CD4-positive, alpha-beta T cell treated with Interleukin-1 beta for 1 hour (primary cell): ENCODE results near the gene WDFY3.
"Not testable (repeated sequence)": the region's sequence is repeated elsewhere in the genome, so short reads cannot be mapped to it uniquely, and the experiment has no call there.

ENCODE experiments used
- DNase-seq, 2 donors: peaks; one replicate each; pipeline ENCODE4 v3.0.0-alpha.2; 2020 to 2022

The WDFY3 gene

GRCh38 chr4:84849051-84849640 is 117.3 kb downstream of the WDFY3 start:
- DNase-seq, result no peak

GRCh38 chr4:84848432-84848831 is 118.1 kb downstream of the WDFY3 start:
- no peak for DNase-seq

GRCh38 chr4:84847978-84848377 is 118.5 kb downstream of the WDFY3 start:
- DNase-seq, result no peak

DNA sequence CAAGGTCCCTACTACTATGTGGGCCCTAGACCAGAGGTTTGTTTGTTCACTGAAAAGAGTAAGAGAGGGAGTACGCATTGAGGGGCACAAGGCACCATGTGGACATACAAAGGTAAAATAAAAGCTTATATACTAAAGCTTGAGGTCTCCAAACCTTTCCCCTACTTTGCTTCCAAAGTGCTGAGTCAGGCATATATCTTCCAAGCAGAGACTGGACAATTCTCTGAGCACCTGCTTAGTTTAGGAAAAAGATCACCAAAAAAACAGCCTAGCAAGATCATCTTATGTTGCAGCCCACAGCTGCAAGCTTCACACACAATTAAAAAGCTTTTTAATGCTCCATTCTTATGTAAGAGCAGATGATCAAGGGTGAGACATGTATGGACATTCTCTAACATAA is 119.5 kb downstream of the WDFY3 start:
- DNase-seq, result no peak

- DNase-seq, result no peak
These were observed 125.1 kb downstream of the WDFY3 start for GRCh38 chr4:84841435-84841834.

GRCh38 chr4:84837751-84838150 is 128.7 kb downstream of the WDFY3 start:
- DNase-seq, result no peak

GRCh38 chr4:84829633-84830032 is 136.9 kb downstream of the WDFY3 start:
- DNase-seq, result not testable (repeated sequence)

- no peak for DNase-seq
These were observed 139.8 kb downstream of the WDFY3 start for GRCh38 chr4:84826681-84827080.

- no peak for DNase-seq
These were observed 140.7 kb downstream of the WDFY3 start for GRCh38 chr4:84825701-84826341.

GRCh38 chr4:84821064-84821463 is 145.4 kb downstream of the WDFY3 start:
- no peak for DNase-seq

- DNase-seq, result peak in 1 of 2 donors; percentile 2
These were observed 152.3 kb downstream of the WDFY3 start for GRCh38 chr4:84814094-84814750.

- no peak for DNase-seq
These were observed 156.5 kb downstream of the WDFY3 start for GRCh38 chr4:84809946-84810345.

- no peak for DNase-seq
These were observed 158.2 kb downstream of the WDFY3 start for GRCh38 chr4:84808332-84808731.

- not testable (repeated sequence) for DNase-seq
These were observed 159.9 kb downstream of the WDFY3 start for GRCh38 chr4:84806541-84806940.

DNA sequence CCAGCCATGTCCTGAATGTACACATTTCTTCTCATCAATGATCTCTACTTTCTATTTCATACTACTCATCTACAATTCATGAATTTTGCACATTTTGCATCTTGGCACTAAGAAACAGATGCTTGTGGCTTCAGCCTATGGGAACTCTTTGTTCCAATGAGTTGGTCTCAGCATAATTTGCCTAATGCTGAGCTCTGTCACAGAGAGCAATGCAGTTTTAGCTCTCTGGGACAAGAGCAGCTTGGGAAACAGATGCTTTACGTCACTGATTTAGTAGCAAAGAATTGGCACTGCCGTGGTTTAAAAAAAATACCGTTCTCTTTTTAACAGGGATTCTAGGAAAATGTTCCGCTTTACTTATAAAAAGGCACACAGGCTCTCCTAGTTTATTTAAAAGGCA is 162.4 kb downstream of the WDFY3 start:
- DNase-seq, result no peak

- no peak for DNase-seq
These were observed 162.8 kb downstream of the WDFY3 start for GRCh38 chr4:84803720-84804119.

DNA sequence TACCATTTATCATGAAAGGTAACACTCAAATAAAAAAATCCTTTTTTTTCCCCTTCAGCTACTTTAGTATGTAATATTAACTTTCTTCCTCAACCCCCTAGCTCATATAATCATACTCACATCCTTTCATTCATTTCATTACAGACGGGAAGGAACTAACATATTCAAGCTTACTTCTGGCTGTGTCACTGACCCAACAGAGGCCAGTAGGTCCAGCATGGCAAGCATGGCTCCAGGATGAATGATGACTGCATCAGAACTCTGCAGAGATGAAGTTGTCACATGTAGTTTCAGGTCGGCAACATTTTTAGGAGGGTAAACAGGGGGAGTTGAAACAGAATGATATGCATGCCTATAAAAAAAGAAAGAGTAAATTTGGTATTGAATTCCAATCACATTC is 163.4 kb downstream of the WDFY3 start:
- no peak for DNase-seq

- DNase-seq, result no peak
These were observed 166.2 kb downstream of the WDFY3 start for GRCh38 chr4:84800256-84800655.

DNA sequence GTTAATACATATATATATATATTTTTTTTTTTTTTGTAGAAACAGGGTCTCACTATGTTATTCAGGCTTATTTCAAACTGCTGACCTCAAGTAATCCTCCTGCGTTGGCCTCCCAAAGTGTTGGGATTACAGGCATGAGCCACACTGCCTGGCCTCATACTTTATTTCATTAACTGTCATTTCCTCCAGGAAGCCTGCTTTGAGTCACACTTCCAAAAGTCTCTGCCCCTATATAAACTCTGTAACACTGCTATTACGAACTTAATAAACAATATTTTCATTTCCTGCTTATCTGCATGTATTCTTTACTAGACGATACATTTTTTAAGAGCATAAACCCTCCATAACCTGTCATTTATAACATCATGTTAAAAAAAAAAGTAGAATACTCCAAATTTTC is 167.2 kb downstream of the WDFY3 start:
- no peak for DNase-seq

GRCh38 chr4:84796394-84796793 is 170.1 kb downstream of the WDFY3 start:
- DNase-seq, result no peak

- DNase-seq, result no peak
These were observed 173.9 kb downstream of the WDFY3 start for GRCh38 chr4:84792366-84793301.

- no peak for DNase-seq
These were observed 175.5 kb downstream of the WDFY3 start for GRCh38 chr4:84790769-84791565.
